Lower lobe of right lung (tissue), 2 donors: Measurements from ENCODE around the gene ARHGEF2. TPM values are rescaled to one million over a fixed set of nuclear protein-coding genes. Genes with fewer than 3 reads are reported as not detected.

Experiments
- ATAC-seq, 2 donors: fragments of 200-7000 bp; cut with Tn5 transposase; one replicate each; pipeline ENCODE4 v1.9.1; 2020 to 2022; ENCODE audit warnings: mild to moderate bottlenecking in 2 of 2, moderate library complexity in 2 of 2
- DNase-seq: peaks from one replicate; pipeline ENCODE4 v3.0.0-alpha.2; 2020
- H3K27ac ChIP-seq: fragments of 200-600 bp; one replicate; pipeline ENCODE4 v1.8.0; 2022
- H3K27me3 ChIP-seq: fragments of 200-600 bp; one replicate; pipeline ENCODE4 v1.8.0; 2022; ENCODE audit warnings: low read depth
- H3K36me3 ChIP-seq: fragments of 200-600 bp; one replicate; pipeline ENCODE4 v1.8.0; 2022; ENCODE audit warnings: mild to moderate bottlenecking
- H3K4me1 ChIP-seq: fragments of 200-600 bp; one replicate; pipeline ENCODE4 v1.8.0; 2022
- H3K4me3 ChIP-seq: fragments of 200-600 bp; one replicate; pipeline ENCODE4 v1.8.0; 2022; ENCODE audit warnings: mild to moderate bottlenecking
- H3K9me3 ChIP-seq: fragments of 200-600 bp; one replicate; pipeline ENCODE4 v1.8.0; 2022
- CTCF ChIP-seq: fragments of 200-600 bp; IDR thresholded peaks from one replicate; pipeline ENCODE4 v1.8.0; 2022; ENCODE audit warnings: antibody characterized with exemption, mild to moderate bottlenecking
- intact Hi-C: fragments of 100-400 bp; cut with DNase I; formaldehyde crosslinking; loops from one replicate; pipeline ENCODE4 v1.11.0; 2022
- microRNA-seq: library from miRNA; unstranded; fragments of <30 nt; microRNA quantifications from one replicate; pipeline ENCODE4 v1.2.0, GENCODE V29; 2020; ENCODE audit warnings: borderline number of aligned reads
- total RNA-seq: library from RNA; stranded (reverse); fragmentation: NEBNext Ultra II Directional; extraction: Animal tissue kit (Norgen Biotek cat#: 25700); gene quantifications from one replicate; pipeline ENCODE4 v1.2.1, GENCODE V29; 2021
- donor health status: DM: no; HTN: yes; CAD: no; lungs with severe emphysema.

Gene ARHGEF2
- total RNA-seq, 1 donor from 2014 or later, result 252 TPM

- ATAC-seq (no peak), DNase-seq (no peak)
- H3K4me3 ChIP-seq, result no peak overlapping the region
- H3K27ac ChIP-seq, result no peak overlapping the region
- H3K4me1 ChIP-seq, result no peaks in the 10 kb centered on the region
- no peaks in the 10 kb centered on the region for H3K27me3 ChIP-seq
- TF ChIP-seq CTCF, result no peak
- peaks cover 84% of the 10 kb centered on the region for H3K36me3 ChIP-seq
- intact Hi-C loops, result no loop called here
- no peaks in the 10 kb centered on the region for H3K9me3 ChIP-seq
These were observed 78.7 kb downstream of the ARHGEF2 start for GRCh38 chr1:155899683-155900082.

GRCh38 chr1:155898888-155899287, 79.5 kb downstream of the ARHGEF2 start:
- H3K4me1 ChIP-seq, result peaks cover 3% of the 10 kb centered on the region
- no peak overlapping the region for H3K27ac ChIP-seq
- TF ChIP-seq CTCF, result no peak
- no peak overlapping the region for H3K4me3 ChIP-seq
- no peak for ATAC-seq
- H3K9me3 ChIP-seq, result no peaks in the 10 kb centered on the region
- intact Hi-C loops, result no loop called here
- H3K27me3 ChIP-seq, result no peaks in the 10 kb centered on the region
- peaks cover 76% of the 10 kb centered on the region for H3K36me3 ChIP-seq
- no peak for DNase-seq

- Histone ChIP-seq H3K4me1 (peaks cover 14% of the 10 kb centered on the region), H3K27me3 (no peaks in the 10 kb centered on the region), H3K36me3 (peaks cover 64% of the 10 kb centered on the region), H3K9me3 (no peaks in the 10 kb centered on the region), H3K27ac (no peak overlapping the region), H3K4me3 (no peak overlapping the region)
- no peak for TF ChIP-seq CTCF
- intact Hi-C loops, result no loop called here
- ATAC-seq (no peak), DNase-seq (no peak)
These were observed 80.6 kb downstream of the ARHGEF2 start for GRCh38 chr1:155897746-155898145.

Small RNA genes within 50 kb of the gene (microRNA-seq; reads per million reads assigned to microRNA genes)
- gene MIR6738, result not detected

Other genes with a start within 250 kb of the ARHGEF2 start
- 46.9 TPM for gene GON4L, start 121.3 kb downstream of the ARHGEF2 start, total RNA-seq
- 9.6 TPM for gene SYT11, start 119.0 kb downstream of the ARHGEF2 start, total RNA-seq
- 56.4 TPM for gene RIT1, start 67.2 kb downstream of the ARHGEF2 start, total RNA-seq
- gene KHDC4, start 44.1 kb downstream of the ARHGEF2 start, total RNA-seq, result 42.8 TPM
- gene RXFP4, start 36.9 kb downstream of the ARHGEF2 start, total RNA-seq, result not detected
- gene SSR2, start 42.4 kb upstream of the ARHGEF2 start, total RNA-seq, result 207 TPM
- 32.5 TPM for gene UBQLN4, start 75.3 kb upstream of the ARHGEF2 start, total RNA-seq
- gene LAMTOR2, start 76.2 kb upstream of the ARHGEF2 start, total RNA-seq, result 66.5 TPM
- 58.0 TPM for gene RAB25, start 82.6 kb upstream of the ARHGEF2 start, total RNA-seq
- gene MEX3A, start 103.9 kb upstream of the ARHGEF2 start, total RNA-seq, result 0.74 TPM
- gene LMNA, start 136.2 kb upstream of the ARHGEF2 start, total RNA-seq, result 235 TPM
- gene SEMA4A, start 175.0 kb upstream of the ARHGEF2 start, total RNA-seq, result 28.9 TPM
- gene SLC25A44, start 215.6 kb upstream of the ARHGEF2 start, total RNA-seq, result 17.7 TPM
- gene PMF1, start 234.5 kb upstream of the ARHGEF2 start, total RNA-seq, result 45.3 TPM